ENCODE data around the gene NOTUM.

GRCh38 chr17:81990836-81991683, 30.1 kb upstream of the NOTUM start:
- no peak for TF ChIP-seq CTCF (IDR thresholded peaks at IDR 0.05)
- no peak for TF ChIP-seq ZFX (IDR thresholded peaks at IDR 0.05; ENCODE audit: borderline replicate concordance)

All from 22Rv1 (cell line).